Fibroblast of lung (primary cell): Measurements from ENCODE around the gene NHERF2. TPM values are rescaled to one million over a fixed set of nuclear protein-coding genes. Genes with fewer than 3 reads are reported as not detected.

ENCODE experiments used
- DNase-seq, 2 donors: peaks; one replicate each; pipeline versions ENCODE4 v3.0.0 to v3.0.0-alpha.2; 2010; ENCODE audit warnings: low read depth in 2 of 2
- H2AFZ ChIP-seq: 2 replicates; pipeline ENCODE4 v1.5.1; 2012; ENCODE audit warnings: low read length, control low read depth, inconsistent platforms
- H3K27ac ChIP-seq: 2 replicates; pipeline ENCODE4 v1.5.1; 2011; ENCODE audit warnings: low read length, control low read depth; ENCODE audit not compliant: insufficient read depth
- H3K27me3 ChIP-seq: 2 replicates; pipeline ENCODE4 v1.5.1; 2011; ENCODE audit warnings: mild to moderate bottlenecking, low read length; ENCODE audit not compliant: control insufficient read depth, insufficient read depth
- H3K36me3 ChIP-seq: 2 replicates; pipeline ENCODE4 v1.5.1; 2011; ENCODE audit warnings: low read length; ENCODE audit not compliant: control insufficient read depth, insufficient read depth
- H3K4me1 ChIP-seq: 2 replicates; pipeline ENCODE4 v1.5.1; 2011; ENCODE audit warnings: low read length; ENCODE audit not compliant: control insufficient read depth, insufficient read depth; ENCODE audit errors: extremely low read depth
- H3K4me2 ChIP-seq: 2 replicates; pipeline ENCODE4 v1.5.1; 2011; ENCODE audit warnings: low read length, control low read depth; ENCODE audit not compliant: insufficient read depth; ENCODE audit errors: extremely low read depth
- H3K4me3 ChIP-seq, 4 experiments: fragments of 200-600 bp in 1 of 4; sonication (generic) in 1 of 4; replicated peaks in 1 of 4; 2 replicates each; pipeline ENCODE4 v1.5.1; 2011 to 2016; ENCODE audit warnings: low read length in 4 of 4, low read depth in 3 of 4, mild to moderate bottlenecking in 3 of 4, control low read depth in 2 of 4, inconsistent platforms in 1 of 4, mixed read lengths in 1 of 4; ENCODE audit not compliant: insufficient read depth in 1 of 4; ENCODE audit errors: control extremely low read depth in 1 of 4
- H3K79me2 ChIP-seq: 2 replicates; pipeline ENCODE4 v1.5.1; 2012; ENCODE audit warnings: mild to moderate bottlenecking, low read length, inconsistent platforms; ENCODE audit not compliant: control insufficient read depth, insufficient read depth
- H3K9ac ChIP-seq: 2 replicates; pipeline ENCODE4 v1.5.1; 2011; ENCODE audit warnings: mild to moderate bottlenecking, low read length, control low read depth; ENCODE audit not compliant: insufficient read depth
- H3K9me3 ChIP-seq: 2 replicates; pipeline ENCODE4 v1.5.1; 2012; ENCODE audit warnings: low read depth, low read length; ENCODE audit not compliant: control insufficient read depth, insufficient read depth
- H4K20me1 ChIP-seq: 2 replicates; pipeline ENCODE4 v1.5.1; 2011; ENCODE audit warnings: low read length; ENCODE audit not compliant: control insufficient read depth, insufficient read depth; ENCODE audit errors: extremely low read depth
- EZH2 ChIP-seq: IDR thresholded peaks from 2 replicates; pipeline ENCODE4 v1.5.1; 2012; ENCODE audit warnings: low read length, control low read depth, mild to moderate bottlenecking; ENCODE audit errors: missing control alignments
- polyA plus RNA-seq, 2 donors: library from polyadenylated mRNA; depleted of rRNA in 1 of 2; stranded (reverse) in 1 of 2; unstranded in 1 of 2; fragments of >200 nt; gene quantifications; 2 replicates each; pipeline ENCODE4 v1.2.1, GENCODE V29; 2011 to 2012; ENCODE audit warnings: missing spikeins in 1 of 2
- total RNA-seq: library from RNA; depleted of rRNA; stranded (reverse); fragments of >200 nt; gene quantifications from 2 replicates; pipeline ENCODE4 v1.2.1, GENCODE V29; 2014
- TF ChIP-seq, protein P1 (sequence below), 2 donors: IDR thresholded peaks in 1 of 2; conservative IDR thresholded peaks in 1 of 2; 1 replicate in 1 of 2; 2 replicates in 1 of 2; pipeline ENCODE4 v1.5.1; 2011 to 2012; ENCODE audit warnings: low read length in 2 of 2, control low read depth in 1 of 2, inconsistent platforms in 1 of 2, low read depth in 1 of 2, mild to moderate bottlenecking in 1 of 2

Gene NHERF2
- total and polyA plus RNA-seq, 2 donors (not counting 1 experiment from before 2014, with no cell fraction given), result 21.5 to 38.0 TPM

DNA sequence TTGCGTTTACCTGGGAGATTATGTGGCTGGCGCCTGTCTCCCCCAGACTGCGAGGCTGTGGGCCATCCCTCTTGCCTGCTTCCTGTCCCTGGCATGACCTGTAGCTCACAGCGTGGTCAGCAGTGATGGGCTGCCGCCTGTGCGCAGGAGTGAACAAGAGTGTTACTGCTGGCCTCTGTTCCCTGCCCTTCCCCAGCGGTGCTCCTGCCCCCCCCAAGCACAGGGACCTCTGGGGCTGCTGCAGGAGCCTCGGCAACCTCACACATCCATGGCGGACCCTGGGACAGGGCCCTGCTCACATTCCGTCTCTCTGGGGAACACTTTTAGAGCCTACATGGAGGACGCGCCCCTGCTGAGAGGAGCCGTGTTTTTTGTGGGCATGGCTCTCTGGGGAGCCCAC lies 31.7 kb downstream of the NHERF2 start:
- peaks cover 33% of the 10 kb centered on the region for H3K36me3 ChIP-seq
- no peak overlapping the region for H2AFZ ChIP-seq
- no peaks in the 10 kb centered on the region for H3K79me2 ChIP-seq

GRCh38 chr16:2058872-2059271 lies 32.2 kb downstream of the NHERF2 start:
- H3K9ac ChIP-seq, result no peak overlapping the region
- H3K27me3 ChIP-seq, result no peaks in the 10 kb centered on the region
- H3K9me3 ChIP-seq, result no peaks in the 10 kb centered on the region
- TF ChIP-seq, protein P1, sequence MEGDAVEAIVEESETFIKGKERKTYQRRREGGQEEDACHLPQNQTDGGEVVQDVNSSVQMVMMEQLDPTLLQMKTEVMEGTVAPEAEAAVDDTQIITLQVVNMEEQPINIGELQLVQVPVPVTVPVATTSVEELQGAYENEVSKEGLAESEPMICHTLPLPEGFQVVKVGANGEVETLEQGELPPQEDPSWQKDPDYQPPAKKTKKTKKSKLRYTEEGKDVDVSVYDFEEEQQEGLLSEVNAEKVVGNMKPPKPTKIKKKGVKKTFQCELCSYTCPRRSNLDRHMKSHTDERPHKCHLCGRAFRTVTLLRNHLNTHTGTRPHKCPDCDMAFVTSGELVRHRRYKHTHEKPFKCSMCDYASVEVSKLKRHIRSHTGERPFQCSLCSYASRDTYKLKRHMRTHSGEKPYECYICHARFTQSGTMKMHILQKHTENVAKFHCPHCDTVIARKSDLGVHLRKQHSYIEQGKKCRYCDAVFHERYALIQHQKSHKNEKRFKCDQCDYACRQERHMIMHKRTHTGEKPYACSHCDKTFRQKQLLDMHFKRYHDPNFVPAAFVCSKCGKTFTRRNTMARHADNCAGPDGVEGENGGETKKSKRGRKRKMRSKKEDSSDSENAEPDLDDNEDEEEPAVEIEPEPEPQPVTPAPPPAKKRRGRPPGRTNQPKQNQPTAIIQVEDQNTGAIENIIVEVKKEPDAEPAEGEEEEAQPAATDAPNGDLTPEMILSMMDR (conservative IDR thresholded peaks at IDR 0.05 in 1 of 2, IDR thresholded peaks at IDR 0.05 in 1 of 2; ENCODE audit: low read depth in 1 of 2, low read length in 2 of 2), result no peak
- no peak for TF ChIP-seq EZH2
- H3K36me3 ChIP-seq, result peaks cover 34% of the 10 kb centered on the region
- no peaks in the 10 kb centered on the region for H3K4me1 ChIP-seq
- no peaks in the 10 kb centered on the region for H3K79me2 ChIP-seq
- no peak for DNase-seq
- no peak overlapping the region for H3K4me3 ChIP-seq
- no peaks in the 10 kb centered on the region for H4K20me1 ChIP-seq
- no peak overlapping the region for H3K4me2 ChIP-seq
- H2AFZ ChIP-seq, result no peak overlapping the region
- no peak overlapping the region for H3K27ac ChIP-seq

More for the DNA sequence above, 31.7 kb downstream of the NHERF2 start:
- no peak for TF ChIP-seq EZH2
- TF ChIP-seq, protein P1 (conservative IDR thresholded peaks at IDR 0.05 in 1 of 2, IDR thresholded peaks at IDR 0.05 in 1 of 2; ENCODE audit: low read depth in 1 of 2, low read length in 2 of 2), result no peak
- Histone ChIP-seq H3K4me2 (no peak overlapping the region), H3K9ac (no peak overlapping the region), H3K9me3 (no peaks in the 10 kb centered on the region), H3K4me1 (no peaks in the 10 kb centered on the region), H4K20me1 (no peaks in the 10 kb centered on the region), H3K4me3 (no peak overlapping the region), H3K27me3 (no peaks in the 10 kb centered on the region), H3K27ac (no peak overlapping the region)
- no peak for DNase-seq

DNA sequence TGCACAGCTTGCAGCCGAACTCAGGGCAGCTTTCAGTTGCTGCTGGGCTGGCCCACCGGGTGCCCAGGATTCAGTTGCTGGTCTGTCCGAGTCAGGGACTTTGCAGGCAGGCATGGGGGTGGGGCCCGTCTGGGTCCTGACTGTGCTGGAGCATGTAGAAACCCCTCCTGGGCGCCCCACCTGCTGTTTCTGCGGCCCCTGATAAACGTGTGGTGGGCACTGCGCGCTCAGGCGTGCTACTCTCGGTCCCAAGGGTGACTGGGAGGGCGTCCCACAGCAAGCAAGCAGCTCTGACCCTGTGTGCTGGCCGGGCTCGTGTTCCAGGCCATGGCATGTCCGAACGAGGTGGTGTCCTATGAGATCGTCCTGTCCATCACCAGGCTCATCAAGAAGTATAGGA lies 33.6 kb downstream of the NHERF2 start:
- Histone ChIP-seq H3K9ac (no peak overlapping the region), H3K36me3 (peaks cover 37% of the 10 kb centered on the region), H3K4me2 (no peak overlapping the region), H3K4me1 (no peaks in the 10 kb centered on the region), H3K27ac (no peak overlapping the region), H3K4me3 (no peak overlapping the region), H3K9me3 (no peaks in the 10 kb centered on the region), H4K20me1 (no peaks in the 10 kb centered on the region), H3K27me3 (no peaks in the 10 kb centered on the region), H3K79me2 (no peaks in the 10 kb centered on the region), H2AFZ (no peak overlapping the region)
- DNase-seq, result no peak
- TF ChIP-seq EZH2, result no peak
- TF ChIP-seq, protein P1 (conservative IDR thresholded peaks at IDR 0.05 in 1 of 2, IDR thresholded peaks at IDR 0.05 in 1 of 2; ENCODE audit: low read depth in 1 of 2, low read length in 2 of 2), result no peak
